Stimulated activated CD8-positive, alpha-beta memory T cell treated with anti-CD3 and anti-CD28 coated beads, Interleukin-15, amount 100 ng/mL, for 1 hour (primary cell): ENCODE results near the gene SPATA4.

Source experiments
- DNase-seq: peaks from one replicate; pipeline ENCODE4 v3.0.0-alpha.2; 2020; ENCODE audit warnings: low read depth

Gene SPATA4

GRCh38 chr4:176189891-176190795, 5.2 kb downstream of the SPATA4 start:
- DNase-seq, result no peak

DNA sequence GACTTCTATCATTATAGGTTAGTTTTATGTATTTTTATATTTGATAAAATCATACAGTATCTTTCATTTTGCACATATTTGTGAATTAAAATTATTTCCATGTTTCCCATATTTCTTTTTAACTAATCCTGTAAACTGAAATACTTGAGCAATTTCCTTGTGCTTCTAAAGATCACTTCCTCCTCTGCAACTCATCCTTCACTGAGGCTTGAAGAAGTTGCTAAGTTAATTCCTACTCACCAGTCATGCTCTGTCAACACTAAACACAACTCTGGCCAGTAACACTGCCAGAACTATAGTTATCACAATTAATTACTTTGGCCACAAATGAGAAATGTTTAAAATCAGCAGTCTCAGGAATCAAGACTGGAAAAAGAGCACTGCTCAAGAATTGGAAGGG, 6.7 kb downstream of the SPATA4 start:
- no peak for DNase-seq

DNA sequence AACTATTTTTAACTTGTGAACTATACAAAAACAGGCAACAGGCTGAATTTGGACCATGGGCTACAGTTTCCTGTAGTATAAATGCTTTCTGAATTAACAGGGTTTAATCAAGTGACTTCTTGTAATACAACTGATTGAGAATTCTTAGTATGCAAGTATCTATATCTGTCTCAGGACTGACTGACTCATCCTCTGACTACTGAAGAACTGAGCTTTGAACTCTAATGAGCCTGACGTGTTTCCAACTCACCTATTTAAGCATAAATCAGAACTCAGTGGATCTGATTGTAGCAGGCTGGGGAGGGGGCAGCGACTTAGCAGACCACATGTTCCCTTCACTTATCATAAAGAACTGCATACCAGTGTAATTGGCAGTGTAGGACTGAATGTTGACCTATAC, 7.8 kb downstream of the SPATA4 start:
- DNase-seq, result no peak

DNA sequence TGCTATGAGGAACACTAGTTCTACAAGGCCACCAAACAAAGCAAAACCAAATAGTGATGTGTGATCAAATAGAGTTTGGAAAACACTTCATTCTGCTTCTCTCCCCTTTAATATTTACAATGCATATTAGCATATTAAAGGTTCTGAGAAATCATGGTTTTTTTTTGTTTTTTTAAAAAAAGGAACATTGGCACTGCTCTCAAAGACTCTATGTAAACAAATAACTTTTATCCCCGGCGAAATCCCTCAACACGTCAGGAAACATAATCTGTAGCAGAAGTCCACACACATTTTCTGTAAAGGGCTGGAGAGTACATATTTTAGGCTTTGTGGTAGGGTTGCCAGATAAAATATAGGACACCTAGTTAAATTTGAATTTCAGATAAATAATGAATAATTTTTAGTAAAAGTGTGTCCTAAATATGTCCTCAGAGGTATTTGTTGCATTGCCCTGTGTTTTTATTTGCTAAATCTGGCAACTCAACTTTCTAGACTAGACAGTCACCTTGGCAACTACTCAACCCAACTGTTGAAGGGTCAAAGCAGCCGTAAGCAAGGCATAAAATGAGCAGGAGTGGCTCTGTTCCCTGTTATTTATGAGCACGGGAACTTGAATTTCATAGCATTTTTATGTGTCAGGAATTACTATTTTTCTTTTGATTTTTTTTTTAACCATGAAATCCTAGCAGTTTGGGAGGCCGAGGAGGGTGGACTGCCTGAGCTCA, 8.6 kb downstream of the SPATA4 start:
- no peak for DNase-seq

- no peak for DNase-seq
Measured at GRCh38 chr4:176186067-176186466, 9.3 kb downstream of the SPATA4 start.

DNA sequence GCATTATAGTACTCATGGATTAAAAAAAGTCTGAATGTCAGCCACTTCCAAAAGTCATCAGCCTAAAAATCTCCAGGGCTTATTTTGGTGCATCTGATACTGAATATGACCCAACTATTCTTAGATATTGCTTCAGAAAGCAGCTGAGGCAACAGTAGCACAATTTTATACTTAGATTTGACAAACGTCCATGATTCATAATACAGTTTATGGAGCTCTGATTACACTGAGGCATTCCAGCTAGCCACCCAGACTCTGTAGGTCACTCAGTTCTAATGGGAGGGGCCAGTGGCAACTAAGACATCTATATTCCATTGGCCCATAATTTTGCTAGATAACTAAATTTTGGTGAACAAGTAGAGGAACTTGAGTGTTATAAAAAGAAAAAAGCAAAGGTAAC, 10.3 kb downstream of the SPATA4 start:
- DNase-seq, result no peak

DNA sequence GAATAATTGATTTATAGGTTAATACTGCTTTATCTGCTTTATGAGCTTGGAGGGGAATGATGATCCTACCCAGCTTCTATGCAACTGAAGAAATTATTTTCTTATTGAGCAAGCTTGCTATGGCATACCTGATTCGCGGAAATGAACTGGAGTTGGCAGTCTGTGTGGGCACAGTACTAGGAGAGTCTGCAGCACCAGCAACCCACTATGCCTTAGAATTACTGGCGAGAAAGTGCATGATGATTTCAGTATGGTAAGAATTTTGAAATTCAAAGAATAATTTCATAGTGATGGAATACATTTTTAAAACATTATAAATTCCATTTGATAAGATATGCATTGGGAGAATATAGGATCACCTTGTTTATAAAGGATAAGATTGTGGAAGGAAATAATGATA, 32.3 kb downstream of the SPATA4 start:
- DNase-seq, result no peak

DNA sequence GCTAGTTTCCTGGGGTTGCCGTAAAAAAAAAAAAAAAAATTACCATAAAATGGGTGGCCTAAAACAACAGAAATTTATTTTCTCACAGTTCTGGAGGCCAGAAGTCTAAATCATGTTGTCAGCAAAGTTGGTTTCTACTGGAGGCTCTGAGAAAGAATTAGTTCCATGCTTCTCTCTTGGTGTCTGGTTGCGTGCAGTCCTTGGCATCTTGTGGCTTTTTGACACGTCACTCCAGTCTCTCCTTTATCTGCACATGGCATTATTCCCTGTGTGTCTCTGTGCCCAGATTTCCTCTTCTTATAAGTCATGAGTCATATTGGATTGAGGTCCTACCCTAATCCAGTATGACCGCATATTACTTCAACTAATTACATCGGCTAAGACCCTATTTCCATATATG, 38.7 kb downstream of the SPATA4 start:
- DNase-seq, result no peak

GRCh38 chr4:176153124-176153523, 42.3 kb downstream of the SPATA4 start:
- DNase-seq, result no peak

- DNase-seq, result no peak
Measured at GRCh38 chr4:176150704-176151103, 44.7 kb downstream of the SPATA4 start.

DNA sequence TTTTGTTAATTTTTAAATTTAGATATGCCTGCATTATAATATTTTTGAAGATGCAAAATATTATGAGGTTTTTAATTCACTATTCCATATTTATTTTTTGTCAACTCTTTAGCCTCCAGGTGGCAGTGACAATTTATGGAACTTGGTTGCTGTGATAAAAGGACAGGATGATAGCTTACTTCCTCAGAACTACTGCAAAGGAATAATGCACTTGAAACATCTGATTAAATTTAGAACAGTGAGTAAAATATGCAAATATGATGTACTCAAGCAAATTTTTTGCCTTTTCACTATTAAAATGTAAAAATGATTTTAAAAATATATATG, 45.1 kb downstream of the SPATA4 start:
- DNase-seq, result no peak

- DNase-seq, result no peak
Measured at GRCh38 chr4:176149680-176150355, 45.6 kb downstream of the SPATA4 start.

DNA sequence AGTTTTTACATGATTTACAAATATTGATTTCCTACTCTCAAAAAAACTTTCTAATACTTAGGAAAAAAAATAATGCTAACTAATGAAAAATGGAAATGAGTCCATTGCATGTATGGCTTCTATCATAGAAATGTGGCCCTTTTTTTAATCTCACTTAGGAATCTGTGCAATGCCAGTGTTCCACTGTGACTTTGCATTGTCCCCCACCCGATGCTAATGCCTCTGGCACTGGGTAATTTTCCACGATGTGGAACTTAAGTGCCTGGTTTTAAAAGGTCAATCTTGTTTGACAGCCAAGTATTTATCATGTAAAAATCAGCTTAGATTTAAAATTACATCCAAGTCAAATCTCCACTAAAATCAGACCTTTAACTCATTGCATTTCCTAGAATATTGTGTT, 53.1 kb downstream of the SPATA4 start:
- no peak for DNase-seq

DNA sequence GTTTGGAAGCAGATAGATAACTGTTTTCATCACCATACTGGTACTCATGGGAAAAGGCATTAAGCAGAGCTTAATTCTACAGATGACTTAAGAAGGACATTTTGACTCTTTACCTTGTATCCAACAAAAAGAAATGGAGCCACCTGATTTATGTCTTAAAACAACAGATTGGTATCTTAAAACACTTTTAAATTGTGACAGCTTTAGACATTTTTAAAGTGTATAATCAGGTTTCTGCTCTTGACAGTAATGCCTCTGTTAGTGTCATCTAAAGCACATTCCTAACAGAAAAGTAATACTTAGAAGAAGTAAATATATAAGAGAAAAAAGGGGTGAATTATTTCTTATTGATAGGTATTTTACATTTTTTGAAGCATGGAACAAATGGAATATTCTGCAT, 55.9 kb downstream of the SPATA4 start:
- DNase-seq, result no peak

GRCh38 chr4:176137631-176138030, 57.8 kb downstream of the SPATA4 start:
- no peak for DNase-seq

GRCh38 chr4:176134670-176135069, 60.7 kb downstream of the SPATA4 start:
- DNase-seq, result no peak
